HG02623 (cell line): ENCODE results near the gene C17orf58.
A peak's percentile ranks its signal among the peaks of the same experiment; 100 is the strongest.
"Not testable (repeated sequence)": the region's sequence is repeated elsewhere in the genome, so short reads cannot be mapped to it uniquely, and the experiment has no call there.

Source experiments
- ATAC-seq: cut with Tn5 transposase; IDR thresholded peaks from one replicate; pipeline ENCODE4 v1.9.1; 2021; ENCODE audit warnings: moderate library complexity; ENCODE audit not compliant: unreplicated experiment

The C17orf58 gene

DNA sequence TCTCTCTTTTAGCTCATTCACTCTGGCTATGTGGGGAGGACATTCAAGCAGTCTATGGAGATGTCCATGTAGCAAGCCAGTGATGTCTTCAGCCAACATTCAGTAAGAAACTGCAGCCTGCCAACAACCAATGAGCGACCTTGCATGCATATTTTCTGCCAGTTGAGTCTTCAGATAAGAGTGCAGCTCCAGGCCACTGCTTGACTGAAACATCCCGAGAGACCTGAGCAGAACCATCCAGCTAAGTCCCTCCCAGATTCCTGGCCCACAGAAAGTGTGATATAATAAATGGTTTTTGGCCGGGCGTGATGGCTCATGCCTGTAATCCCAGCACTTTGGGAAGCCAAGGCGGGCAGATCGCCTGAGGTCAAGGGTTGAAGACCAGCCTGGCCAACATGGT lies 10.5 kb upstream of the C17orf58 start:
- no peak for ATAC-seq

DNA sequence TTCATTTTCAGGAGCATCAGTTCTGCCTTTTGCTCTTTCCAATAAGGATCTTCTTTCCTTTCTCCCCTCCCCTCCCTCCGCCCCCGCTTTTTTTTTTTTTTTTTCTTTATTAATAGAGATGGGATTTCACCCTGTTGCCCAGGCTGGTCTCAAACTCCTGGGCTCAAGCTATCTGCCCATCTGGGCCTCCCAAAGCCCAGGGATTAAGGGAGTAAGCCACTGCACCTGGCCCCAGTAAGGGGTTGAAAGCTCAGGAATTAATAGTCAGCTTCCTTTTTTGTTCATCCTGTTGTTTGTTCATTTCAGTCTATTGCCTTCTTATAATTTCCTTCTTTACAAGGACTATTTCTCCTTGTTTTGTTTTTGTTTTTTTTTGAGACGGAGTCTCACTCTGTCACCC lies 7.9 kb upstream of the C17orf58 start:
- ATAC-seq = no peak

DNA sequence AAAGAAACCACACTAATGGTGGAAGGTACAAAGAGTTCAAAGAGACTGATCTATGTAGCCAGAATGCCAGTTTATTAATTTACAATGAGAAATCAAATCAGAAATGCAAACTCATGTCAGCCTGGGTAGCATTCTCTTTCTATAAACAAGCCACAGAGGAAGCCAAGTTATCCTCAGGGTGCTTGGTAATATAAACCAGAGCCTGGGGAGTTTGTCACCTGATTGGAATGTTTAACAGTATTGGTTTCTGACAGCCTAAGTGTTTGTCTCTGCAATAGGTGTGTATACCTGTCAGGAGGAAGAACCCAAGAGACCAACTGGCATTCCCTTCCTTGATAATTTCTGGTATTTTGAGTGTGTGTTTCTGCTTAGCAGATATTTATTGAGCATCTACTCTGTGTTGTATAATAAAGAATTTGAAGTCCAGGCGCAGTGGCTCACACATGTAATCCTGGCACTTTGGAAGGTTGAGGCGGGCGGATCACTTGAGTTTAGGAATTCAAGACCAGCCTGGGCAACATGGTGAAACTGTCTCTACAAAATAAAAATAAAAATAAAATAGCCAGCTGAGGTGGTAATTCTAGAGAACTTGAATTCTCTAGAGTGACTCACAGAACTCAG lies 3.1 kb upstream of the C17orf58 start:
- ATAC-seq = no peak

DNA sequence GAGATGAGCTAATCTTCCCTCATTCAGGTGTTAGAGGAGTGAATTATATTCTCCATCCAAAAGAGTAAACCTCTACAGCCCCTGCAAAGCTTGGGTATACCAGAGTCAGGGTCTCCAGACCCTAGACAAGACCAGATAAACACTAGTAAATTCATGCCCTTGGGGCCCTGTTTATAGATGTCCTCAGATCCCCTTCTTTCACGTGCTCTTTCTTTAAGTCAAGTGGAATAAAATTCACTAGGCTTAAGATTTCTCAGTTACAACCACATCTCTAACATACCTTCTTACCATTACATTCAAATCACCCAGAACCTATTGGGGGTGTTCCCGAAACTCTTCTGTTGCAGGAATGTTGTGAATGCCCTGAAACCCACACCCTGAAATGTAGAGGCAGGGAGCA lies 2.2 kb upstream of the C17orf58 start:
- ATAC-seq = no peak

DNA sequence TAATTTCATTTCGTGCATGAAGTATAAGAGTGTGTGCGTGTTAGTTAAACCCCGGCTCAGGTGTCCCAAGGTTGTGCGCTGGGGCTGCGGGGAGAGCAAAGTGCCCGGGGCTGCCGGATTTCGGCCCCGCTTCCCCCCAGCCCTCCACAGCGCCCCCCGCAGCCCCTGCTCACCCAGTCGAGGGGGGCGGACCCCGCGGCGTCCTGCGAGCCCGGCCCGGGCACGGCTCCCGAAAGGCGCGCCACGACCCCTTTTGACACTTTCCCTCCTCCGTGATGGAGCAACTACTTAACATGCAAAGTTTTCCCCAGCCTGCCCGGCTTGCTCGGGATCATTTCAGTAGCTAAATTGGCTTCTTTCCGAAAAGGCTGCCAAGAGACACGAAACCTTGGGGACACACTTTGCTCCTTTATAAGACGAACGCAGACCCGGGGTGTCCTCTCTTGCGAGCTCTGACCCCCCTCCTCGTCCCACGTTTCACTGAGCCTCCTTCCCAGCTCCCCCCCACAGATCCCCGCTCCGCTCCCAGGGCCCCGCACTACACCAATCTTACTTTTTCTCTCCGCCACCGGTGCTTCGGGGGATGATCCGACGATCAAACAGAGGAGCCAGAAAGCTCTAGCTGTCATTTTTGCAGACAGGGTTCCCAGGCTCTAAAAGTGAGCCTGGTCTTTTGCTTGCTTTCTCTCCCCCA lies 552 bp downstream of the C17orf58 start:
- no peak for ATAC-seq

DNA sequence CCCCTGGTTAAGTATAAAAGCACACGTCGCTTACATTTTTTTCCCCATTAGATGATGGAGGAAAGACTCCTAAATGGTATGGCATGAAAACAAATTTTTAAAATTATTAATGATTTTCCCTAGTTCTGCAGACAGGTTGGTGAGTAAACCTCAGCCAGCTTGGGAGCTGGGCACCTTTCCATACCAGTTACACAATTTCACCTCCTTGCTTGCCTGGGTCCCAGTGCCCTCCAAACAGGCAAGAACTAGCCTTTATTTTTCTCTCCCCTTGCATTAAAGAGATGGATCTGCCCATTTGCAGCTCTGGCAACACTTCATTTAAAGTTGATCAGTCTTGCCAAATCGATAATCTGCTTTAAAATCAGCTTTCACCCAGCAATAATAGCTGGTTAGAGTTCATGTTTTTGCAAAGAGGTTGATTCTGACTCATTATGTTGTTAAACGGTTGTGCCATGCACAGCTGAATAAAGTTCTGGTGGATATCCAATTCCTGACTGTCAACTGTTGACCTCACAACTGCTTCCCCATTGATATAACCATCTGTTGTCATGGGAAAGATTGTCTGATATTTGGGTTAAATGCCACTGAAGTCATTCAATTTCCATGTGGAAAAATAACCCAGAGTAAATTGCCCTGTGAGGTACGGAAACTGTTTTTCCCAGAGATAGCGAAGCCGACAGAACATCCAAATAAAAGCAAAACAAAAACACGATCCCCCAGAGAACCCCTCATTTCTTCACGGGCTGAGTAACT lies 1.3 kb downstream of the C17orf58 start:
- ATAC-seq = no peak

DNA sequence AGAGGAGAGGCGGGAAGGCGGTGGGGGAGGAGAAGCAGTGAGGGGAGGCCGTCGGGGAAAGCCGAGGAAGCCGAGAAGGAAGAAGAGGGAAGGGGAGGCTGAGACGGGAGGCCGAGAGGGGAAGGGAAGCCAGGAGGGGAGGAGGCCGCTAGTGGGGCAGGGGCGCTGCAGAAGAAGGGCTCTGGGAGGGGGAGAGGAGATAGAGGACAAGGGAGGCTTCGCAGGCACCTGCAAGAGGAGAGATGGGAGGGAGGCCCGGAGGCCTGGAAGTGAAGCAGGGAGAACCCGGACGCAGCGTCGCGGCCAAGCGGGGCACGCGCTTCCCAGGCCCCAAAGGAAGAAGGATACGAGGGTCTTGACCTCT lies 2.3 kb downstream of the C17orf58 start:
- no peak for ATAC-seq

DNA sequence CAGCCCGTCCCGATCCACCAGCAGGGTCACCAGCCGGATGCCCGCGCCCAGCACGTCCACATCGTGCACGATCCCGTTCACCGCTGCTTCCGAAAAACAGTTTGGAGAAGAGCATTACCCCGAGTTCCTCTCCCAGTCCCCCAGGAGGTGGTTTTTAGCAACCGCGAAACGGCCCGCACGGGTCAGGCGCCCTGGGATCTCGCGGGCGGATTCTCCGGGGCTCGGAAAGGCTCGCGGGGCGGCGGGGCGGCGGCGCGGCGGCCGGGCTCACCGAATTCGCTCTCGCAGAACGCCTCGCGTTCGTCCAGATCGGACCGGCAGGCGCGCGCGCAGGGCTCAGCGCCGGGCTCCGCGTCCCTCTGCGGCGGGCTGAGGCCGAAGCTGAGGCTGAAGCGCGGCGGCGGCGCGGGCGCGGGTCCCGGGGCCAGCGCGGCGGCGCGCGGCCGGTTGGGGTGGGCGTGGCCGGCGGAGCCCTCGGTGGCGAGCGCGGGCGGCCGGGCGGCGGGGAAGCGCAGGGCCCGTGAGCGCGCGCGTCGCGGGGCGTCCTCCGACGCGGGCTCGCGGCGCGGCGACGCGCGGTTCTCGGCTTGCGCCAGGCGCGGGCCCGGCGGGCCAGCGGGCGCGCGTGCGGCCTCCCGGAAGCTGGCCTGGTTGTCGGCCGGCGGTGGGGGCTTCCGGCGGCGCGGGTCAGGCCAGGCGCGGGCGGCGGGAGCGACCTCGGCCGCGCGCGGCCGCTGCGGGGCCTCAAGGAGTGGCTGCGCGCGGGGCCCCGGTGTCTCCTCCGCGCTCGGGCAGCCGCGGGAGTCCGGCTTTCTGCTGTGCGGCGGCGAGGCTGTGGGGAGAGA lies 2.9 kb downstream of the C17orf58 start:
- ATAC-seq = peak; percentile 63

DNA sequence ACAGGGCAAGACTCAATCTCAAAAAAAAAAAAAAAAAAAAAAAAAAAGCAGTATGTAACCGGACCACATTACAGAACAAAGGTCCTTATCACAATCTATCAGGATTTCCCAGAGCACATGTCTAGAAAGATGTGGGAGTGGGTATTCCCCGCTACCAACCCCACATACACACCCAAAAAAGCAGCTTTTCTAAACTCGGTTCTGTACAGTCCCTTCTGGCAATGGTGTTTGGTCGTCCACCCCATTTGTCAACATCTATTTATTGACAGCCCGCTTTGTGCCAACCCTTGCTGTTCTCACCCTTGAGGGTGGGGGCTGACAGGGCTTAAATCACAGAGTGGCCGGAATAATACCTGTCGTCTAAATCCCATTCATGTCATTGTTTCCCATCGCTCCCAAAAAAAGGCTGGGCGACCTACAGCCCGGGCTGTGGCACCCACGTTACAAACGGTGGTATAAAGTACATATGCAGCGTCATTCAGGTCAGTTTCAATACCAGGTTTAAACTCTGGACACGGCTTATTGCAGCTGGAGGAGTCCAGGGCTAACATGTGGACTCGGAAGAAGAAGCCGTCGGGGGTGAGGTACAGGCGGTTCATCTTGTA lies 3.6 kb downstream of the C17orf58 start:
- no peak for ATAC-seq

DNA sequence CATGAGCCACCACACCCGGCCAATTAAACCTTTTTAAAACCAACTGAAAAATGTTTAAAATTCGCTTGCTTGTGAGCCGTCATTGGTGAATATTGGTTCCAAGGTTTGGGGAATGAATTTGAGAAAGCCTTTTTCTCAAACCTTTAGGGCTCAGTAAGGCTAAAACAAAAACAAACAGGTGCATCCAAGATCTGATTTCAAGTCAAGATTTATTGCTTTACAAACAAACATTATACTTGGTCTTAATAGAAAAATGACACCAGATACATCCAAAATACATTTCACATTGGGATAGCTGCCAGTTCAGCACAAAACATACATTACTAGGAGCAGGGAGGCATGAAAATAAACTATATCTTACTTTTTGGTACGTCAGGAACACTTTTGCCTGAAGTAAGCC lies 5.4 kb downstream of the C17orf58 start:
- no peak for ATAC-seq

DNA sequence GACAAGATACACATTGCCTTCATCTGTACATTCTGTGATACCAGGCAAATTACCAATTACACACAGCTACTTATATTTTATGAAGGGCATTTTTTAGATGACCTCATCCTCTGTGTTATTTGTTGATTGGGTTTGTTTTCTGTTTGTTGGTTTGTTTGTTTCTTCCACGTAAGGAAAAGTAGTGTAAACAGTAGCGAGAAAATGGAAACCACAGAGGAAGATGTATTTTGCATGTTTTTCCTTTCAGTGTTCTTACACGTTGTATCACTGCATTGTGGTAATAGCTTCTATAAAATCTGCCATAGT lies 12.9 kb downstream of the C17orf58 start:
- no peak for ATAC-seq

DNA sequence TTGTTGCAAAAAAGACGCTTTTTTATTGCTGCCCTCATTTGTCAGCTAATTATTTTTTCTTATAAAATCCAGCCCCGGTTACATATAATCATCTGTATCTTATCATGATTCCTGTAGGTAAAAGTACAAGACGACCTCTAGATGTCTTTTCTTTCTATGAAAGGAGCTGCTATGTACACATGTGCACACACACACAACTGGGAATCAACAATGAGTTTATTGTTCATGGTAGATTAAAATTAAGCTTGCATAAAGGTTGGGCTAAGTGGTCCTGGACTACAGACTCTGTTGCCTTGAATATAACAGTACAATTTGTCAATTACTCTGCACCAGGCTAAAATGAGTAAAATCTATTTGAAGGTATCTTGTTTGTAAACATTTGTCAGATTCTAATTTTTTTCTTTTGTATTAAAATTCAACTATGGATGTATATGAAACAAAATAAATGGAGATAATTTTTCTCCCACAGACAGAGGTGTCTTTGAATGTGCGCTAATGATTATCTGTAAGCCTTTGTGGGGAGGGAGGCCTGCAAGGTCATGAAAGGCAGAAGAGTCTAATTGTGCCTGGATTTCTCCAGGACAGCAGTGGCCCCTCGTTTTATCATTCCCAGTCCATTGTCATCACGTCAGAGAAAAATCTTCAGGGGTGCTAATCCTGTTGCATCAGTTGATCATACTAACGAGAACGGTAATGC lies 13.4 kb downstream of the C17orf58 start:
- no peak for ATAC-seq

DNA sequence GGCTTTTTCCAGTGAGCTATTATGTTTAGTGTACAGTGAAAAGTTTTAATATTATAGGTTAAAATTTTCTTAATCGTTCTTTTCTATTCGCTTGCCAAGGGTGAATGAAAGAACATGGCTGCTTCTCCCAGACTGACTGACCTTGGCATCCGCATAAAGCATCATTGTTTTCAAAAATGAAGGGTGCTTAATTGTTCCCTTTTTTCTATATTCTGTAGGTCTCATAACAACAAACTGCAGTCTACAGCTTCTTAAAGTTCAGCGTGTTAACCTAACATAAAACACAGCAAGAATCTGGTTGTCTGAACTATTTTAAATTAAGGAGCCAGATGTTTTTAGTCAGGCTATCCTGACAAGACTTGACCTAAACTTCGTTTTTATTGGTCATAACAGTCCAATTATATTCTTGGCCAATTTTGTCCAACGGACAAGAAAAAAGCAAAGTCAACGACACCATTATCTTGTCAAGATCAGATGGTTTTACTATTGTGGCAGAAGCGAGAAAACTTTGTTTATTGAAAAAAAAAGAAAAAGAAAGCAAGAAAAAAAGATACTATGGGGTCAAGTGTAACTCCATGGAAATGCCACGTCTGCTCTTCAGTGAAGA lies 14.1 kb downstream of the C17orf58 start:
- ATAC-seq = no peak

DNA sequence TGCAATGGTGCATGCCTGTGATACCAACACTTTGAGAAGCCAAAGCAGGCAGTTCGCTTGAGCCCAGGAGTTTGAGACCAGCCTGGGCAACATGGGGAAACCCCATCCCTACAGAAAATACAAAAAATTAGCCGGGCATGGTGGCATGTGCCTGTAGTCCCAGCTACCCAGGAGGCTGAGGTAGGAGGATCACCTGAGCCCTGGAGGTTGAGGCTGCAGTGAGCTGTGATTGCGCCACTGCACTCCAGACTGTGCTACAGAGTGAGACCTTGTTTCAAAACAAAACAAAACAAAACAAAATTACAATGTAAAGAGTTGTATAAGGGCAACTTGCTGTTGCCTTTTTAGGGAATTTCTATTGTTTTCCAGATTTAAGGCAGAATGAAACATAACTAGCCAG lies 15.4 kb downstream of the C17orf58 start:
- not testable (repeated sequence) for ATAC-seq

DNA sequence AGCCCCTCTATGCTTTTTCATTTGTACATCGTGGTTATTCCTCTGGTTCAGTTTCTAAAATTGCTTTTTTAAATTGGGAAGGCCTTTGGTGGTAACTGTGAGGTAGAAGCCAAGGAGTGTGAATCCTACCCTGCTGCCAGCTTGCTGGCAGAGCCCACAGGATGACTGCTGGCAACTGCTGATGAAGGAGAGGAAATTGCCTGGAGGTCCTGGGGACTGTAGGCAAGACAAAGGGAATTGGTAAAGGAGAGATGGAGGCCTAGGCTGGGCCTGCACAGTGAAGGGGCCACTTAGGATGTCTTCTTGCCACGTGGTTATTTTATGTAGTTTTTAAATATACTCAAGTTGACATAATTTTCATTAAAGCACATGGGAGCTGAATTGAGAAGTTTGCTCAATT lies 15.8 kb downstream of the C17orf58 start:
- ATAC-seq = no peak

DNA sequence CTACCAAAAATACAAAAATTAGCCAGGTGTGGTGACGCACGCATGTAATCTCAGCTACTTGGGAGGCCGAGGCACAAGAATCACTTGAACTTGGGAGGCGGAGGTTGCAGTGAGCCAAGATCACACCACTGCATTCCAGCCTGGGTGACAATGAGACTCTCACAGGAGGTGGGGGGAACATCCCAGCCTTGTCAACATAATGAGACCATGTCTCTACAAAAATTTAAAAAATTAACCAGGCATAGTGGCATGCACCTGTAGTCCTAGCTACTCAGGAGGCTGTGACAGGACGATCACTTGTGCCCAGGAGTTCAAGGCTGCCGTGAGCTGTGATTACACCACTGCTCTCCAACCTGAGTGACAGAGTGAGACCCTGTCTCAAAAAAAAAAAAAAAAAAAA lies 20.0 kb downstream of the C17orf58 start:
- not testable (repeated sequence) for ATAC-seq

DNA sequence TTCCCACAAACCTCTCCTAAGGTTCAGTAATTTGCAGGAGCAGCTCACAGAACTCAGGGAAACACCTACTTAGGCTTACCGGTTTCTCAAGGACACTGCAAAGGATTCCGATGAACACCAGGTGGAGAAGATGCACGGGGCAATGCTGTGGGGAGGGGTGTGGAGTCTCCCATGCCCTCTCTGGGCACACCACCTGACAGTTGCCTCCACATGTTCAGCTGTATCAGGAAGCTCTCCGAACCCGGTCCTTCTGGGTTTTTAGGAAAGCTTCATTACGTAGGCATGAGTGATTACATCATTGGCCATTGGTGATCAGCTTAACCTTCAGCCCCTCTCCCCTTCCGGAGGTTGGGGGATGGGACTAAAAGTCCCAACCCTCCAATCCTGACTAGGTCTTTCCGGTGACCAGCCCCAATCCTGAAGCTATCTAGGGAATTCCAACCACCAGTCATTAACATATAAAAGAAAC lies 21.6 kb downstream of the C17orf58 start:
- ATAC-seq = no peak

DNA sequence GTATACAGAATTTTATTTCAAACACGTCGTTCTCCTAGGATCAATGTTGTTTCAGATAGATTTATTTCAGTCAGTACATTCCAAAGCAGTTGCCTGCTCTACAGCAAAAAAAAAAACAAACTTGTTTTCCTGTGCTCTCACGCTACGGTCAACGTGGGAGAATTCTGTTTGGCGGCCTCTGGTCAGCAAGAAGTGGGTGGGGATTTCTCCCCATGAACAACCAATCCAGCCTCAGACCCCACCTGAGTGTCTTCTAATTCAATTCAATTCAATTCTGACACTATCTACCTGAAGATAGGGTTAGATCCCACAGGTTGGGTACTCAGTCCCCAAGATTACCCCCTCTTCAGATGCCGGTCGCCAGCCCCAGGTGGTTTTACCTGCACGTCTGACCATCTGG lies 22.1 kb downstream of the C17orf58 start:
- no peak for ATAC-seq

DNA sequence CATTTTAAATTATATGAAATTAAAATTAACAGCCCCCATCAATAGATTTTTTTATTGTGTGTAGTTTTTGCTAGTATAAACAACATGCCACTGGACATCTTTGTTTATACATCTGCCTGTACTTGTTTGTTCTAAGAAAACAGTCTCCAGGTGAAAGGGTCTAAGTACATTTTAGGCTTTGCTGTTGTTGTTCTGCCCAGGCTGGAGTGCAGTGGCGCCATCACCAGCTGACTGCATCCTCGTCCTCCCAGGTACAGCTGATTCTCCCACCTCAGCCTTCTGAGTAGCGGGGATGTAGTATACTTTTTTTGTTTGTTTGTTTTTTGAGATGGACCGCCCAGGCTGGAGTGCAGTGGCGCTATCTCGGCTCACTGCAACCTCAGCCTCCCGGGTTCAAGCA lies 25.5 kb downstream of the C17orf58 start:
- no peak for ATAC-seq

DNA sequence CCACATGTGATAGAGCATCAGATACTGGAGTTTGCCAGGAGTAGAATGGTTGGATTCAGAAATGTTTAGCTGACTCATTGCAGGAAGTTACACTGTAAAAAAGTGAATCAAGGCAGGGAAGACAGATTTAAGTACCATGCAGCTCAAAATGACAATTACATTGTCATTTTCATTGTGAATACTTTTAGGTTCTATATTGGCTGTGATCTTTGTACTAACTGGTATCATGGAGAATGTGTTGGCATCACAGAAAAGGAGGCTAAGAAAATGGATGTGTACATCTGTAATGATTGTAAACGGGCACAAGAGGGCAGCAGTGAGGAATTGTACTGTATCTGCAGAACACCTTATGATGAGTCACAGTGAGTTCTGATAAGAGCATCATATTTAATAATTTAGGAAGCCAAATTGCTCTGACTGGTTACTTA lies 33.1 kb downstream of the C17orf58 start:
- not testable (repeated sequence) for ATAC-seq
